Measurements from ENCODE around the gene CROCC2.

DNA sequence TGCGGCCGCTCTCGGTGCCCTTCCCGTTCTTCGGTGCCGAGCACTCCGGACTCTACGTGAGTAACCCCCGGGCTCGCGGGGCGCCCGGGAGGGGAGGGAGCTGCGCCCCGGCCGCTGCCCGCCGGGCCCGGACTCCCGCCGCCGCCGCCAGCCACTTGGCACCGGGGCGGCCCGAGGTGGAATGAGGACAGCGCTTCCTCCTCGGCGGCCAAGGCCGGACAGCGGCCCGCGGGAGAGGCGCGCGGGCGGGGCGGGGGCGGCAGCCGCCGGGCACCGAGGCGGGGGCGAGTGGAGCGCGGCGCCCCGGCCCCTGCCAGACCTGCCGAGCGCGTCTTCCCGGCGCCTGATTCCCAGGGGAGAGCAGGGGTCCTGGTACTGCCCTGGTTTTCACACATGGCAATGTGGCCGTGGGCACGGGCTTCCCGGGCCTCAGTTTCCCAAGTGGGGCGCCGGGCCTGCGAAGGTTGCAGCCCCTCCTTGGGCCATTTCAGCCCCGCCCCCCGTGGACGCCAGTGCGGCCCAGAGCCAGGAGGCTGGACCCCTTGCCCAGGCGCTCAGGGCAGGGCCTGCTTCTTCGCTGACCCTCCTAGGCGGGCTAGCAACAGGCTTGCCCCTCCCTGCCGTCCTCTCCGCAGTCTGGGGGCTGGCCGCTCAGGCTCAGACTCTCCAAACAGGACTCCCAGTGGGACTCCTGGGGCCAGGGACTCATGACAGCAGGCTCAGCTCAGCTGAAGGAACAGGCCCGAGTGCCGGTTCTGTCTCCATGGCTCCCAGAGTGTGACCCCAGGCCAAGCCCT is 93.1 kb downstream of the CROCC2 start:
- no peak for TF ChIP-seq EP300 (IDR thresholded peaks at IDR 0.05; ENCODE audit: low read depth)
- TF ChIP-seq, protein P1, sequence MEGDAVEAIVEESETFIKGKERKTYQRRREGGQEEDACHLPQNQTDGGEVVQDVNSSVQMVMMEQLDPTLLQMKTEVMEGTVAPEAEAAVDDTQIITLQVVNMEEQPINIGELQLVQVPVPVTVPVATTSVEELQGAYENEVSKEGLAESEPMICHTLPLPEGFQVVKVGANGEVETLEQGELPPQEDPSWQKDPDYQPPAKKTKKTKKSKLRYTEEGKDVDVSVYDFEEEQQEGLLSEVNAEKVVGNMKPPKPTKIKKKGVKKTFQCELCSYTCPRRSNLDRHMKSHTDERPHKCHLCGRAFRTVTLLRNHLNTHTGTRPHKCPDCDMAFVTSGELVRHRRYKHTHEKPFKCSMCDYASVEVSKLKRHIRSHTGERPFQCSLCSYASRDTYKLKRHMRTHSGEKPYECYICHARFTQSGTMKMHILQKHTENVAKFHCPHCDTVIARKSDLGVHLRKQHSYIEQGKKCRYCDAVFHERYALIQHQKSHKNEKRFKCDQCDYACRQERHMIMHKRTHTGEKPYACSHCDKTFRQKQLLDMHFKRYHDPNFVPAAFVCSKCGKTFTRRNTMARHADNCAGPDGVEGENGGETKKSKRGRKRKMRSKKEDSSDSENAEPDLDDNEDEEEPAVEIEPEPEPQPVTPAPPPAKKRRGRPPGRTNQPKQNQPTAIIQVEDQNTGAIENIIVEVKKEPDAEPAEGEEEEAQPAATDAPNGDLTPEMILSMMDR (IDR thresholded peaks at IDR 0.05): no peak
